H9 (cell line): ENCODE data around the gene LLGL2. TPM values are rescaled to one million over a fixed set of nuclear protein-coding genes. Genes with fewer than 3 reads are reported as not detected.

Experiments
- DNase-seq: peaks from one replicate; pipeline ENCODE4 v3.0.0-alpha.2; 2017
- H2AFZ ChIP-seq: one replicate; pipeline ENCODE4 v1.6.1; 2013; ENCODE audit warnings: mild to moderate bottlenecking, low read length, control low read depth, moderate library complexity
- H2AK5ac ChIP-seq: 2 replicates; pipeline ENCODE4 v1.6.1; 2013; ENCODE audit warnings: low read length, control low read depth, mixed read lengths; ENCODE audit not compliant: insufficient read length
- H2BK120ac ChIP-seq: one replicate; pipeline ENCODE4 v1.6.1; 2013; ENCODE audit warnings: low read depth, mild to moderate bottlenecking, low read length, control low read depth, inconsistent platforms; ENCODE audit not compliant: poor library complexity, severe bottlenecking
- H2BK12ac ChIP-seq: 2 replicates; pipeline ENCODE4 v1.6.1; 2013; ENCODE audit warnings: low read length, control low read depth, mixed read lengths, low read depth; ENCODE audit not compliant: insufficient read length
- H2BK15ac ChIP-seq: 2 replicates; pipeline ENCODE4 v1.6.1; 2013; ENCODE audit warnings: low read depth, low read length, control low read depth
- H2BK20ac ChIP-seq: one replicate; pipeline ENCODE4 v1.6.1; 2013; ENCODE audit warnings: low read depth, mild to moderate bottlenecking, low read length, control low read depth, inconsistent platforms; ENCODE audit not compliant: poor library complexity, severe bottlenecking
- H2BK5ac ChIP-seq: 2 replicates; pipeline ENCODE4 v1.6.1; 2013; ENCODE audit warnings: low read length, control low read depth, mixed read lengths; ENCODE audit not compliant: insufficient read length
- H3K14ac ChIP-seq: 2 replicates; pipeline ENCODE4 v1.6.1; 2013; ENCODE audit warnings: low read length, control low read depth; ENCODE audit not compliant: insufficient read depth
- H3K18ac ChIP-seq: 2 replicates; pipeline ENCODE4 v1.6.1; 2013; ENCODE audit warnings: low read depth, mild to moderate bottlenecking, mixed read lengths, low read length, control low read depth; ENCODE audit not compliant: insufficient read length
- H3K23ac ChIP-seq: 2 replicates; pipeline ENCODE4 v1.6.1; 2013; ENCODE audit warnings: low read length, control low read depth, mixed read lengths, low read depth; ENCODE audit not compliant: insufficient read length
- H3K23me2 ChIP-seq: 2 replicates; pipeline ENCODE4 v1.6.1; 2013; ENCODE audit warnings: low read depth, mild to moderate bottlenecking, mixed read lengths, low read length, control low read depth; ENCODE audit not compliant: insufficient read length, poor library complexity, severe bottlenecking
- H3K27ac ChIP-seq: 2 replicates; pipeline ENCODE4 v1.5.1; 2013; ENCODE audit warnings: low read length, control low read depth, mixed read lengths, low read depth; ENCODE audit not compliant: insufficient read length
- H3K27me3 ChIP-seq: 2 replicates; pipeline ENCODE4 v1.6.1; 2013; ENCODE audit warnings: low read length, control low read depth, inconsistent platforms; ENCODE audit not compliant: insufficient read depth
- H3K4ac ChIP-seq: 2 replicates; pipeline ENCODE4 v1.6.1; 2013; ENCODE audit warnings: low read depth, mild to moderate bottlenecking, control low read depth, inconsistent platforms, low read length, moderate library complexity
- H3K4me1 ChIP-seq: 2 replicates; pipeline ENCODE4 v1.6.1; 2013; ENCODE audit warnings: low read length, control low read depth, inconsistent platforms; ENCODE audit not compliant: insufficient read depth
- H3K4me2 ChIP-seq: 2 replicates; pipeline ENCODE4 v1.6.1; 2013; ENCODE audit warnings: low read length, control low read depth, mixed read lengths; ENCODE audit not compliant: insufficient read length, insufficient read depth
- H3K56ac ChIP-seq: 2 replicates; pipeline ENCODE4 v1.6.1; 2013; ENCODE audit warnings: low read depth, mild to moderate bottlenecking, mixed read lengths, low read length, control low read depth; ENCODE audit not compliant: insufficient read length
- H3K79me1 ChIP-seq: 2 replicates; pipeline ENCODE4 v1.6.1; 2013; ENCODE audit warnings: low read depth, mild to moderate bottlenecking, moderate library complexity, low read length, control low read depth, inconsistent platforms; ENCODE audit not compliant: insufficient read depth, poor library complexity, severe bottlenecking
- H3K79me2 ChIP-seq: 2 replicates; pipeline ENCODE4 v1.6.1; 2013; ENCODE audit warnings: low read length, control low read depth, inconsistent platforms; ENCODE audit not compliant: insufficient read depth
- H3K9ac ChIP-seq: 2 replicates; pipeline ENCODE4 v1.6.1; 2013; ENCODE audit warnings: low read length, control low read depth, mixed read lengths; ENCODE audit not compliant: insufficient read length; ENCODE audit errors: extremely low read depth
- H3K9me3 ChIP-seq: one replicate; pipeline ENCODE4 v1.6.1; 2013; ENCODE audit warnings: low read depth, low read length, inconsistent platforms; ENCODE audit not compliant: control insufficient read depth
- H3T11ph ChIP-seq: one replicate; pipeline ENCODE4 v1.6.1; 2013; ENCODE audit warnings: mild to moderate bottlenecking, low read length, control low read depth, inconsistent platforms
- H4K20me1 ChIP-seq: one replicate; pipeline ENCODE4 v1.6.1; 2013; ENCODE audit not compliant: control insufficient read depth, insufficient read length, insufficient read depth
- H4K5ac ChIP-seq: 2 replicates; pipeline ENCODE4 v1.6.1; 2013; ENCODE audit warnings: low read depth, mild to moderate bottlenecking, mixed read lengths, low read length, control low read depth; ENCODE audit not compliant: insufficient read length
- H4K8ac ChIP-seq: replicated peaks from 2 replicates; pipeline ENCODE4 v1.6.1; 2013; ENCODE audit warnings: low read length, control low read depth, mixed read lengths, low read depth; ENCODE audit not compliant: insufficient read length
- H4K91ac ChIP-seq: 2 replicates; pipeline ENCODE4 v1.6.1; 2013; ENCODE audit warnings: low read depth, mild to moderate bottlenecking, moderate library complexity, mixed read lengths, low read length, control low read depth; ENCODE audit not compliant: insufficient read length
- H3K27ac Mint-ChIP-seq, 3 experiments: 2 replicates in 2 of 3; 3 replicates in 1 of 3; pipeline ENCODE4 v1.8.0; 2020 to 2021; ENCODE audit warnings: mixed read lengths in 3 of 3, mild to moderate bottlenecking in 1 of 3, moderate library complexity in 1 of 3
- H3K27me3 Mint-ChIP-seq: 2 replicates; pipeline ENCODE4 v1.8.0; 2021; ENCODE audit warnings: low read depth, mild to moderate bottlenecking, moderate library complexity, mixed read lengths
- H3K36me3 Mint-ChIP-seq, 3 experiments: 2 replicates in 2 of 3; 3 replicates in 1 of 3; pipeline ENCODE4 v1.8.0; 2020 to 2021; ENCODE audit warnings: low read depth in 3 of 3, mixed read lengths in 3 of 3; ENCODE audit not compliant: insufficient read depth in 1 of 3
- H3K4me1 Mint-ChIP-seq, 2 experiments: 2 replicates each; pipeline ENCODE4 v1.8.0; 2020; ENCODE audit warnings: mixed read lengths in 2 of 2
- H3K4me3 Mint-ChIP-seq, 2 experiments: 2 replicates in 1 of 2; 3 replicates in 1 of 2; pipeline ENCODE4 v1.8.0; 2020 to 2021; ENCODE audit warnings: mild to moderate bottlenecking in 2 of 2, mixed read lengths in 2 of 2, moderate library complexity in 1 of 2
- H3K9me3 Mint-ChIP-seq, 2 experiments: 2 replicates in 1 of 2; 3 replicates in 1 of 2; pipeline ENCODE4 v1.8.0; 2020; ENCODE audit warnings: mild to moderate bottlenecking in 2 of 2, mixed read lengths in 2 of 2, moderate library complexity in 1 of 2
- CTCF ChIP-seq: fragments of 200-600 bp; sonication (generic); conservative IDR thresholded peaks from 3 replicates; pipeline ENCODE4 v1.8.0; 2021; ENCODE audit warnings: antibody characterized with exemption, mild to moderate bottlenecking
- WGBS: extraction: QIAGEN DNeasy Blood & Tissue Kit; methylation state at CpG from one replicate; pipeline ENCODE4 v1.1.7; 2013; ENCODE audit warnings: missing lambda C conversion rate, low lambda C conversion rate, mixed read lengths; ENCODE audit not compliant: insufficient read length; ENCODE audit errors: extremely low coverage; 5-methylcytosine and 5-hydroxymethylcytosine counted together
- total RNA-seq: library from RNA; stranded (reverse); gene quantifications from 2 replicates; pipeline ENCODE4 v1.2.1, GENCODE V29; 2021

LLGL2 gene
- total RNA-seq, 1 experiment from 2014 or later, result 90.4 TPM

- Histone ChIP-seq H3K79me1 (no peaks in the 10 kb centered on the region), H3K4ac (no peak overlapping the region), H2AK5ac (no peak overlapping the region), H3K14ac (no peak overlapping the region), H2BK12ac (no peak overlapping the region), H4K20me1 (no peaks in the 10 kb centered on the region), H4K8ac (no peak overlapping the region), H3K9ac (no peak overlapping the region), H3K27me3 (no peaks in the 10 kb centered on the region), H3K23me2 (no peaks in the 10 kb centered on the region), H3K4me1 (no peaks in the 10 kb centered on the region), H2BK120ac (no peak overlapping the region), H3K79me2 (no peaks in the 10 kb centered on the region), H3K23ac (no peak overlapping the region), H2BK20ac (no peak overlapping the region), H4K91ac (no peak overlapping the region), H3K56ac (no peak overlapping the region), H2BK15ac (no peak overlapping the region), H3K27ac (no peak overlapping the region), H2BK5ac (no peak overlapping the region), H3K9me3 (no peaks in the 10 kb centered on the region), H3K4me2 (no peak overlapping the region), H3K18ac (no peak overlapping the region), H3T11ph (no peak overlapping the region), H4K5ac (no peak overlapping the region), H2AFZ (no peak overlapping the region)
- DNase-seq, result no peak
- WGBS, result no CpG with 5 or more reads among the region's 17 CpGs
- Mint-ChIP-seq H3K4me3 (no peak overlapping the region), H3K27ac (no peak overlapping the region; a peak in 2 of 7 replicates), H3K9me3 (no peaks in the 10 kb centered on the region), H3K27me3 (no peaks in the 10 kb centered on the region; the same call in 1 of the 2 replicates), H3K36me3 (peaks cover 0 to 44% (median 32%) of the 10 kb centered on the region in 3 experiments; a peak in 5 of 7 replicates), H3K4me1 (no peaks in the 10 kb centered on the region)
- TF ChIP-seq CTCF, result no peak
These were observed 24.9 kb upstream of the LLGL2 start for GRCh38 chr17:75500419-75501216.
